ENCODE measurements around the gene IARS1.

Gene IARS1

DNA sequence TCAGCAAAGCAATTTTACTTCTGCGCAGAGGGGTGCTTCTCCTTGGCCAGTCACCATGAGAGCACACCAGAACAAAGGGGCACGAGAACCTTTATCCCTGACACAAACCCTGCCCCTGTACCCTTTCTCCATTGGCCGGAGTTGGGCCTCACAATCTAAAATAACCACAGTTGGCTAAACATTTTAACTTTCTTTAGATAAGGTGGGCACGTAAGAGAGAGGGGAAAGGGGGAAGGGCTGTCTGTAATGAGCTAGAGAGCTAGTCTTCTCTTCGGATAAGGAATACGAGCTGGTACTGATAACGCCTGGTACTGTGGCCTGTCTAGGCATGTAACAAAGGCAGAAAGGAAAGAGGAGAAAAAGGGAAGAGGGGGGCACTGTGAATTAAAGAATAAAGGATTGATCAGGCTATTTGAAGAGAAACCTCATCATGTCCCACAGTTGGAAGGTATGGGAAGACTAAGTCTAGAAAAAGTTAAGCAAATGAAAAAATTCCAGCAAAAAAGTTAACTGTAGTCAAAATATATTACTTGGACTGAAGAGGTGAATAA lies 1.8 kb upstream of the IARS1 start:
- no peak for DNase-seq

DNA sequence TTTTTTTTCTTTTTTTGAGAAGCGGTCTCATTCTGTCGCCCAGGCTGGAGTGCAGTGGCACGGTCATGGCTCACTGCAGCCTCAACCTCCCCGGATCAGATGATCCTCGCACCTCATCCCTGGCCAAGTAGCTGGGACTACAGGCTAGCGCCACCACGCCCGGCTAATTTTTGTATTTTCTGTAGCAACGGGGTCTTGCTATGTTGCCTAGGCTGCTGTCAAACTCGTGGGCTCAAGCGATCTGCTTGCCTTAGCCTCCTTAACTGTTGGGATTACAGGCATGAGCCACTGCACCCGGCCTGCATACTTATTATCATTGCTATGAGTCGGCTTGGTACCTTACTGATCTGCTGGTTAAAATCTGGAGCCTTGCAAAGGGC lies 790 bp upstream of the IARS1 start:
- DNase-seq: peak in 1 of 2 experiments; percentile 22

DNA sequence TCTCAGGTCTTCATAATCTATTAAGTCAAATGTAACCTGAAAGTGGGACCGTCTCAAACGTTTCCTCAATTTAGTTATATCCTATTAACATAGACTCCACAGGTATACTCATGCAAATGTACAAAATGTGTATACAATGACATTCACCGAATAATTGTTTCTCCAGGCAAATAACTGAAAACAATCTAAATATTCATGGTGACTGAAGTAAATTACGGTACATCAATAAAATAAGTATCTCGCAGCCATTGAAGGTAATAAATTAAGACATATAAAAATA lies 482 bp downstream of the IARS1 start:
- no peak for DNase-seq

DNA sequence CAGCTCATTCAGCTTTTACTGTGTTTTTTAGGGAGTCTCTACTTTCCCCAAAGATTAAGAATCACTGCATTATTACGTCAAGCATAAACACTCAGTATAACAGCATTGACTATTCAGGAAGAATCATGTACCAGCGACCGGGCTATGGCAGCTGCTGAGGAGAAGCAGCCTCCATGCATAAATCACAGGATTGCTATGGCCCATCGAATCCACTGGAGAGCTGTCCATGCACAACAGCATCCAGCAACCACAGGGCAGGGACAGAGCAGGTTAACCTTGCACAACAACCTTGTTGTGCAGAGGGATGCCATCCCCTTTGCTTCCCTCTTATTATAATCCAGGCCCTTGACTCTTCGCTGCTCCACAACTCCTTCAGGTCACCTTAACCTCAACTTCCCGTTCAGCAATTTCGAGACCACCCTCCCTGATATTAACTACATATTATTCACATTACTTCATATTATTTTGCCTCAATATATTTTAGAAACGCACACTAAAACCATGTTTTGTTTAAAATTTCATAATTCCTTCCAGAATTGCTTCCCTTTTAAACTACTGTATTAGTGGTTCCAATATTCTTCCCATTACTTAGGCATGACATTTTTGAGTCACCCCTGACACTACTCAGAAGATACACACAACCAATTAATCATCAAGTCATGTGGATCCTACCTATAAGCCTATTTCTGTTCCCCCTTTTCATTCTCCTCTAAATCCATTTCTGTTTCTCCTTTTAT lies 991 bp downstream of the IARS1 start:
- no peak for DNase-seq

DNA sequence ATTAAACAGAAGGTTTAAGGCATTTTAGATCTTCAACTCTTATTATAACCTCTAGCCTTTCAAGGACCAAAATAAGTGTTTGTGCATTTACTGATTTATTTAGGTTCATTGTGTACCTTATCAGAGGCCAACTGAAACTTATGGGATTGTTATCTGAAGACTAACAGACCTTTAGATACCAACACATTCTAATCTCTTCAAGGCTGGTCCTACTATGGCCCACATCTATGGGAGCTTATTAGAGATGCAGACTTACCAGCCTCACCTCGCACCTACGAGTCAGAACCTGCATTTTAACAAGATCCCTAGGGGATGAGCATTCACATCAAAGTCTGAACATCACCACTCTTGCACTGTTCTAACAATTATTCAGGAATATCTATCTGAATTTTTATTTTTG lies 1.9 kb downstream of the IARS1 start:
- no peak for DNase-seq

- DNase-seq: no peak
These were observed 2.6 kb downstream of the IARS1 start for GRCh38 chr9:92290785-92291429.

- DNase-seq: no peak
These were observed 3.6 kb downstream of the IARS1 start for GRCh38 chr9:92289708-92290390.

DNA sequence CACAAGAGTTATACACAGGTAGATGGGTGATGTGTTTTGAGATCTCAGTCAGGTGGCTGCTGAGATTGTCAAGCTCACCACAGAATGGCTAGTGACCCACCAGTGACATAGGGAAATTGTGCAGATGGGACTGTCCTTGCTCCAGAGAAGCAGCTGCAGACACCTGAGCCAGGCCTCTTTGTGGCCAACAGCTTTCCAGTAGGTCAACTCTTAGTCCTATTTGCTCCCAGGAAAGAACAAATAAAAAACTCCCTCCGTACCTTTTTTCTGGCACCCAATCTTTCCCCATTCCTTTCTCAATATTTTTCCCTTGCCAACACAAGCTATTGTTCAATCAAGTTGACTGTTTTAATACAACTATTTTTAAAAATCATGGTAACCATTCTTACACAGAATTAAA lies 14.2 kb downstream of the IARS1 start:
- no peak for DNase-seq

DNA sequence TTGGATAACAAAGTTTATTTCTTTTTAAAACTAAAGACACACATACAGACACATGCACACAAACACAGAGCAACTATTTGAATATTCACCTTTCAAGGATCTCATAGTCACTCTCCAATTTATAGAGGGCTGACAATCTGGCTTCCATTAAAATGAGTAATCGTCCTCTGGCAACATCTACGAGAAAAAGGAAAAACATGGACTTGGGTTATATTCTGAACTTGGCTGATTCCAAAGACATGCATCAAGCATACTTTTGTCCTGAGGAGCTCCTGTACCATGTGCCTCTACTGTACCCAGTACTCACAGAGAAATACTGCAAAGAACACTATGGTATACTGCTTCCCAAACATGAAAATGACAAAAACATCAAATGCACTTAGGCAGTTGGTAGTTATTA lies 15.4 kb downstream of the IARS1 start:
- DNase-seq: no peak

DNA sequence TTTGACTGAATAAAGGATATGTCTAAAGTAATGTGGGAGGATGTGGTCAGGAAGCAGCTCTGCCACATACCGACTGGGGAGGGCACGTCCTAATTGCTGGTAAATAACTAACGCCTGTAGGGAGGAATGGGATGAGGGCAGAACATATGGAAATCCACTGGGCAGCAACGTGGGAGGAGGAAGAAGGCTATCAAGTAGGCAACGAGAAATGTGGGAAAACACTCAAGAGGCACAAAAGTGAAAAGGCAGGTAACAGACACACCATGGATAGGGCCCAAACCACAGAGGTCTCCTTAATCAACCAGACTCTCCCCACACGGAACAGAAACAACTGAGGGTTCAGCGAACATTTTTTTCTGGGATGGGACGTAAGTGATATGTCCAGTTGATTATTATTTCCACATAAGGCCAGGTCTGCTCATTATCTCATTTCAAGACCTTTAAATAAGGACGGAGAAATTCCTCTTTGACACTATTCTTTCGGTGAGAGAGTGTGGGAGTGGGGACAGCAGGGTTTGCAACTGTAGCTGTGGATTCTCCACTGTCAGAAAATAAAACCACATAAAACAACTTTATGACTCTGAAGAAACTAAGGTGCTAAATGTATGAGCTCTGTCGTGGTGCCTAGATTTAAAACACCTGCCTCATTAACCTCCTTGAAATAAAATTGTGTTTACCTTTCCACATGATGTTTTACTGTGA lies 17.0 kb downstream of the IARS1 start:
- no peak for DNase-seq

GRCh38 chr9:92275541-92275940 lies 18.0 kb downstream of the IARS1 start:
- no peak for DNase-seq

DNA sequence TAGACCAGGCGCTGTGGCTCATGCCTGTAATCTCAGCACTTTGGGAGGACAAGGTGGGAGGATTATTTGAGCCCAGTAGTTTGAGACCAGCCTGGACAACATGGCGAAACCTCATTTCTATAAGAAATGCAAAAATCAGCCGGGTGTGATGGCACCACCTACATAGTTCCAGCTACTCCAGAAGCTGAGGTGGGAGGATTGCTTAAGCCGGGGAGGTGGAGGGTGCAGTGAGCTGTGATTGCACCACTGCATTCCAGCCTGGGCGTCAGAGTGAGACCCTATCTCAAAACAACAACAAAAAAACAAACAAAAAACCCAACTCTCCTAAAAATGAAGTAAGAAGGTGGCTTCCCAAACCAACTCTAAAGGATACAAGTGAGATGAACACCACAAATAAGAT lies 23.0 kb downstream of the IARS1 start:
- no peak for DNase-seq

DNA sequence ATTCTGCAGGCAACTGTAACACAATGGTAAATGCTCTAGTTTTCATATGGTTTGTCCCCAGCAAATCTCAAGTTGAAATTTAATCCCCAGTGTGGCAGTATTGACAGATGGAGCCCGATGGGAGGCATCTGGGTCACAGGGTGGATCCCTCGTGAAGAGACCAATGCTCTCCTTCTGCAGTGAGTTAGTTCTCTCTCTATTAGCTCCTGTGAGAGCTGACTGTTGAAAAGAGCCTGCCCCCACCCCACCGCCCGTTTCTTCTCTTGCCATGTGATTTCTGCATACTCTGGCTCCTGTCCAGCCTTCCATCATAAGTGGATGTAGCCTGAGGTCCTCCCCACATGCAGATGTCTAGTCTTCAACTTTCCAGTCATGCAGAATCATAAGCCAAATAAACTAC lies 27.0 kb downstream of the IARS1 start:
- no peak for DNase-seq

- no peak for DNase-seq
These were observed 28.3 kb downstream of the IARS1 start for GRCh38 chr9:92265154-92265553.

DNA sequence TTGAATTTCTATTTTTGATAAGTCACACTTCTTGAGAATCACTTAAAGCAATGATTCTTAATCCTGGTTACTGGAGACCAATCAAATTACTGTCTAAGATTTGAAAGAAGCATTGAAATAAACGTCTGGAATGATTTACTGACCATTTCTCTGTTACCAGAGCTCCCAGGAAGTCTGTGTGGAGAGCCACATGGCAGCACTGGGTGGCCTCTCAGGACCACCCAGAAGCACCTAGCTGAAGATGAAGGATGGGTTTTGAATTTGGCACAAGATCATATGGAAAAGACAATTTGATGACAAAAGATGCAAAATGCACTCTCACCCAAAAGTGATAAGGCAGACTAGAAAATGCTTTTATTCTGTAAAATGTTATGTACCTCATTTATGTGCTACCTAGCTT lies 30.4 kb downstream of the IARS1 start:
- DNase-seq: no peak

DNA sequence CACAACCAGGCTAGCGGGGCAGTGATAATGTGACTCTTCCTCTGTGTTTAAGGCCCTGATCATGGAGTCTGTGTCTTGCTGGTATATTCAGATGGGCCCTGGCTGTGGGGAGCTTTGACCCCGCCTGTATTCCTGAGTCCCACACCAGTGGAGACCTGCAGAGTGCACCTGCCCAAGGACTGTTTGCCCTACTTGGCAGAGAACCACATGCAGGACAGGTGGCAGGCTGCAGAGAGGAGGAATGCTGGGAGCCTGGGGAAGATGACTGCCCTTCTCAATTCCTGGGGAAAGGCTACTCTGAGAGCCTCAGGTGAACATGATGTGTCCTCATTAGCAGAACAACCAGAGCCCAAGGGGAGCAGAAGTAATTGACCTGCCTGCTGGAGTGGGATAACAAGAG lies 36.2 kb downstream of the IARS1 start:
- DNase-seq: no peak

DNA sequence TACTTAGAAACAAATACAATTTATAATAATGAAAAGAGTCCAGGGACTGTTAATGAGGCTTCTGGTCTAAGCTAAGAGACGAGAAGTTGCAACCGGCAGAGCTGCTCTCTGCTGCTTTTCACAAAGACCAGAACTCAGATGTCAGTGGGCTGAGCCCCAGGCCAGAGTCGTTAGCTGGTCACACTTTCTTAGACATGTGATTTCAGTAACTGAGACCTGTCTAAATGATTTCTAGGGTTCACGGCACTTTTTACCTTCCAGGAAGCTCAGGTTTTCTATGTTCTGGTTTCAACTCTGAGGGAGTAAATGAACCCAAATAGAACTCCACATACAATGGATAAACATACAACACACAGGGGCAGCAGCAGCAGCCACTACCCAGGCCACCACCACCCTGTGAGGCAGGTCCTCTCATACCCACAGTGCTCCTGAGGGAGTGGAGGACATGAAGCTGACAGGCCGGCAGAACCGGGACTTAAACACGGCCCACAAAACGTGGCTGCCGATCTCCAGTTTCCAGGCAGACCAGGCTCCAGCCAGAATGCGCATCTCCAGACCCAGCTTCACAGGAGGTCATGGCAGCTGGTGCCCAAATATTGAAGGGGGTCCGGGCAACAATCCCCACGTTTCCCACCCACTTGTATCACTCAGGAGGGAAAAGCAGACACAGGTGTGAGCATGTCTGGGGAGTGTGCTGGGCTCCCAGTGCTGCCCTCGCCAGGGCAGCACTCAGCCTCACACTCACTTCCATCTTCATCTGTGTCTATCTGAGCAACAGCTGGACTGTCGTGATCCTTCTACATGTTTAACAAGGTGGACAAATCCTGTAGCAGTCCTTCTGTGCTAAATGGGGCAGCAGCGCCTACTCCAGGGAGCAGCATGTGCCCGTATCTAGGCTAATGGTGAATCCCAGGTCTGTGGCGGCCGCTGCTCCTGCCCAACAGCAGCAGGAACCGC lies 38.8 kb downstream of the IARS1 start:
- no peak for DNase-seq

DNA sequence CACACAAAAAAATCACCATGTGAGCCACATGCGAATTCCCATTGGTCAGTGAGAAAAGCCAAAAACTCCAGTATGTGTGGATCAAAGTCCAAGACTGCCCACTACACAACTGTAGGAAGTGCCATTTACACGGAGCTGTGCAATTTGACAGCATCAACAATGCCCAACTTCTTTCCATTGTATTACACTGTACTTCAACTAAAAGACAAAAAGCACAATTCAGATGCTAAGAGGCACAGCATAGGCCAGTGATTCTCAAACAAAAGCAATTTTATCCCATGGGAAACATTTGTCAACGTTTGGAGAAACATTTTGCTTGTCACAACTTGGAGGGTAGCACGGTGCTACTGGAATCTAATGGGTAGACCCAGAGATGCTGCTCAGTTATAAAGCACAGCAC lies 39.8 kb downstream of the IARS1 start:
- no peak for DNase-seq

DNA sequence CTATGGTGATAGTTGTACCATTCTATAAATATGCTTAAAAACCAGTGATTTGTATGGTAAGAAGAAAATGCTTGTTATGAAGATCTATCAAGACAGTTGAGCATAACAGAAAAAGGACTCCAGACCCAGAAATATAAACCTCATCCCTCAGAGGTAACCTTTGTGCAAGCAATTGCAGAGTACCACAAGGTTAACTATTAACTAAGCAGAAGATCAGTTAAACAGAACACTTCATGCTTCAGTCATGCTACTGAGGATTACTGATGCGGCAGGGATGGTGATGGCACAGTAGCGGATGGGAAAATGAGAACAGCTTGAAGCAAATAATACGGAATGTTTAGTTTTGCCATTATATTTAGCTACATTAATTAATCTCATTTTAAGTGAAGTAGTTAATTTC lies 45.5 kb downstream of the IARS1 start:
- no peak for DNase-seq

- no peak for DNase-seq
These were observed 46.2 kb downstream of the IARS1 start for GRCh38 chr9:92247296-92247695.

GRCh38 chr9:92245005-92245797 lies 48.3 kb downstream of the IARS1 start:
- no peak for DNase-seq
